Aorta (tissue), 5 donors: Measurements from ENCODE around the gene CD6. TPM values are rescaled to one million over a fixed set of nuclear protein-coding genes. Genes with fewer than 3 reads are reported as not detected.

ENCODE experiments used
- ATAC-seq: fragments of 200-7000 bp; cut with Tn5 transposase; one replicate; pipeline ENCODE4 v1.9.1; 2022; ENCODE audit warnings: moderate library complexity; ENCODE audit not compliant: low FRiP score
- DNase-seq, 2 donors: peaks; one replicate each; pipeline ENCODE4 v3.0.0-alpha.2; 2020
- H3K27ac ChIP-seq, 2 donors: one replicate each; pipeline ENCODE4 v1.5.1; 2013; ENCODE audit warnings: low read length in 2 of 2, mild to moderate bottlenecking in 2 of 2, moderate library complexity in 2 of 2, control low read depth in 1 of 2, inconsistent platforms in 1 of 2, low read depth in 1 of 2
- H3K27me3 ChIP-seq, 2 donors: one replicate each; pipeline ENCODE4 v1.6.1; 2013; ENCODE audit warnings: control low read depth in 1 of 2, low read length in 1 of 2, mild to moderate bottlenecking in 1 of 2, moderate library complexity in 1 of 2; ENCODE audit not compliant: insufficient read depth in 2 of 2, control insufficient read depth in 1 of 2
- H3K36me3 ChIP-seq, 2 donors: one replicate each; pipeline ENCODE4 v1.6.1; 2013; ENCODE audit warnings: control low read depth in 1 of 2, low read length in 1 of 2, mild to moderate bottlenecking in 1 of 2; ENCODE audit not compliant: insufficient read depth in 2 of 2, control insufficient read depth in 1 of 2
- H3K4me1 ChIP-seq, 2 donors: one replicate each; pipeline ENCODE4 v1.6.1; 2013; ENCODE audit warnings: low read length in 2 of 2, control low read depth in 1 of 2, mild to moderate bottlenecking in 1 of 2, moderate library complexity in 1 of 2; ENCODE audit not compliant: insufficient read depth in 2 of 2, control insufficient read depth in 1 of 2
- H3K4me3 ChIP-seq, 2 donors: one replicate each; pipeline ENCODE4 v1.5.1; 2013; ENCODE audit warnings: low read length in 2 of 2, control low read depth in 1 of 2, mild to moderate bottlenecking in 1 of 2
- H3K9me3 ChIP-seq: one replicate; pipeline ENCODE4 v1.6.1; 2013; ENCODE audit warnings: mild to moderate bottlenecking, low read length; ENCODE audit not compliant: control insufficient read depth
- WGBS, 2 donors: extraction: QIAGEN DNeasy Blood & Tissue Kit; methylation state at CpG; one replicate each; pipeline ENCODE4 v1.1.7; 2013; 5-methylcytosine and 5-hydroxymethylcytosine counted together
- intact Hi-C, 2 donors: fragments of 100-400 bp; cut with DNase I; formaldehyde crosslinking; loops; one replicate each; pipeline versions ENCODE4 v1.14.2 to v1.15.0; 2022
- long read RNA-seq, 2 donors: library from polyadenylated mRNA; unstranded; transcript quantifications; one replicate each; pipeline ENCODE4 v2.0.0, GENCODE V29; 2020 to 2021
- polyA plus RNA-seq, 2 donors: library from polyadenylated mRNA; stranded (reverse); fragments of 200-250 nt; gene quantifications; one replicate each; pipeline ENCODE4 v1.2.3, GENCODE V29; 2013
- total RNA-seq, 2 donors: library from RNA; stranded (reverse); fragmentation: NEBNext Ultra II Directional; extraction: Animal tissue kit (Norgen Biotek cat#: 25700); gene quantifications; one replicate each; pipeline ENCODE4 v1.2.1, GENCODE V29; 2021
- donor health status: healthy with polysubstance abuse.
- donor health status: Bipolar disorder and iron deficiency.
- donor health status: DM: no; HTN: no; CAD: no.
- donor health status: DM: no; HTN: no; CAD: no.
- donor health status: DM: yes; HTN: yes; CAD: no.

CD6 gene, protein sequence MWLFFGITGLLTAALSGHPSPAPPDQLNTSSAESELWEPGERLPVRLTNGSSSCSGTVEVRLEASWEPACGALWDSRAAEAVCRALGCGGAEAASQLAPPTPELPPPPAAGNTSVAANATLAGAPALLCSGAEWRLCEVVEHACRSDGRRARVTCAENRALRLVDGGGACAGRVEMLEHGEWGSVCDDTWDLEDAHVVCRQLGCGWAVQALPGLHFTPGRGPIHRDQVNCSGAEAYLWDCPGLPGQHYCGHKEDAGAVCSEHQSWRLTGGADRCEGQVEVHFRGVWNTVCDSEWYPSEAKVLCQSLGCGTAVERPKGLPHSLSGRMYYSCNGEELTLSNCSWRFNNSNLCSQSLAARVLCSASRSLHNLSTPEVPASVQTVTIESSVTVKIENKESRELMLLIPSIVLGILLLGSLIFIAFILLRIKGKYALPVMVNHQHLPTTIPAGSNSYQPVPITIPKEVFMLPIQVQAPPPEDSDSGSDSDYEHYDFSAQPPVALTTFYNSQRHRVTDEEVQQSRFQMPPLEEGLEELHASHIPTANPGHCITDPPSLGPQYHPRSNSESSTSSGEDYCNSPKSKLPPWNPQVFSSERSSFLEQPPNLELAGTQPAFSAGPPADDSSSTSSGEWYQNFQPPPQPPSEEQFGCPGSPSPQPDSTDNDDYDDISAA
- 1 to 10 TPM; 1.6 to 2.2 TPM for total RNA-seq
- polyA plus RNA-seq = 1 to 10 TPM; 1.3 TPM
- long read RNA-seq, donor 1, partial matches to known transcripts = 2 of 2 reads
- long read RNA-seq, donor 1, other reads (novel, unspliced or antisense) = 0 of 2 reads
- long read RNA-seq, donor 2, partial matches to known transcripts = 0 of 1 reads
- long read RNA-seq, donor 2, other reads (novel, unspliced or antisense) = 1 of 1 reads

DNA sequence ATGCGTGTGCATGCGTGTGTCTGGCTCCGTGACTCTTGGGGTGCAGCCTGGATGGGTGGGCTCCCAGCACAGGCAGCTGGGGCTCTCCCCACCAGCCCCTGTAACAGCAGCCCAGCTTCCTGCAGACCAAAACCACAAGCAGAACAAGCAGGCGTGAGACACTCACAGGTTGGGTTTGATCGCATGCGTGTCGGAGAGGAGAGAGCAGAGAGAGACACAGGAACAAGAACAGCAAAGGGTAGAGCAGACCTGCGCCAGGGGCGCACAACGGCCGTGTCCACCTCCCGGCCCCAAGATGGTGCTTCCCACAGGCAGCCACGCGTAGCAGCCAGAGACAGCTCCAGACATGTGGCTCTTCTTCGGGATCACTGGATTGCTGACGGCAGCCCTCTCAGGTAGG is at the start of gene CD6:
TSS of gene CD6 (plus strand) at position 161 of the 400 bp plus-strand sequence. CDS start at position 347, 186 bp downstream.
- ATAC-seq (no peak), DNase-seq (peak in 1 of 2 donors; percentile 43)
- no peak within 1 kb of the TSS for H3K4me3 ChIP-seq
- H3K27ac ChIP-seq = no peak within 1 kb of the TSS
- H3K9me3 ChIP-seq = no peaks in the 10 kb centered on the region
- no peaks in the 10 kb centered on the region for H3K36me3 ChIP-seq
- intact Hi-C loops = no loop called here
- H3K4me1 ChIP-seq = no peaks in the 10 kb centered on the region
- no peaks in the 10 kb centered on the region for H3K27me3 ChIP-seq
- WGBS, 2 donors = 91 to 93% methylated on average over 16 of the region's 16 CpGs

DNA sequence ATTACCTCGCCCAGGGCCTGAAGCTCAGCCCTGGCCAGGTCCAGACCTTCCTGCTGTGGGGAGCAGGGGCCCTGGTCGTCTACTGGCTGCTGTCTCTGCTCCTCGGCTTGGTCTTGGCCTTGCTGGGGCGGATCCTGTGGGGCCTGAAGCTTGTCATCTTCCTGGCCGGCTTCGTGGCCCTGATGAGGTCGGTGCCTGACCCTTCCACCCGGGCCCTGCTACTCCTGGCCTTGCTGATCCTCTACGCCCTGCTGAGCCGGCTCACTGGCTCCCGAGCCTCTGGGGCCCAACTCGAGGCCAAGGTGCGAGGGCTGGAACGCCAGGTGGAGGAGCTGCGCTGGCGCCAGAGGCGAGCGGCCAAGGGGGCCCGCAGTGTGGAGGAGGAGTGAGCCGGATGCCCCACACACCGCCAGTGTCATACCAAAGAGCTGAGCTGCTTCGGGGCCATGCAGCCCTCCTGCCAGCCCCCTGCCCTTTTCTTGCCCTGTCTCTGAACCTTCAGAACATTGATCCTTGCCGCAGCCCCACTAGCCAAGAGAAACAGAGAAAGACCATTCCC is 49.6 kb upstream of the CD6 start:
- H3K27me3 ChIP-seq = no peaks in the 10 kb centered on the region
- 80 to 84% methylated on average over 22 to 23 of the region's 23 CpGs for WGBS, 2 donors
- DNase-seq = no peak
- intact Hi-C loops = no loop called here
- peaks cover 0 to 15% of the 10 kb centered on the region in 2 donors for H3K36me3 ChIP-seq
- no peaks in the 10 kb centered on the region for H3K9me3 ChIP-seq
- no peak for ATAC-seq
- H3K4me1 ChIP-seq = no peaks in the 10 kb centered on the region
- no peak overlapping the region for H3K4me3 ChIP-seq
- H3K27ac ChIP-seq = no peak overlapping the region

DNA sequence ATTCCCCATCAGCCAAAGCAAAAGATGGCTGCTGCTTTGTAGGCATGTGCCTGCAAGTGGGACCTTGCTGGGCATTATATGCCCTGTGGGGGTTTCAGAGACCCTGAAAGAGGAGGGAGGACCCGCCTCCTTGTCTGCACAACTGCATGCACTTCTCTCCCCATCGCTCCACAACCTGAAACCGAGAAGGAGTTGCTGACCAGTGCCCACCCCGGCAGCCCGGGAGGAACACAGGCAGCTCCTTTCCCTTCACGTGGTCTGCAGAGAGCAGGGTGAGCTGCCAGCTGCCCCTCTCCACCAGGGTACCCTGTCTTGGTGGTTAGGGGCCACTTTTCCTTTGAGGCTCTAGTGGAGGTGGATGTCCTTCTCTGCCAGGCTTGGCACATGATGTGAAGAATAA is 48.6 kb upstream of the CD6 start:
- H3K4me1 ChIP-seq = no peaks in the 10 kb centered on the region
- H3K36me3 ChIP-seq = peaks cover 0 to 15% of the 10 kb centered on the region in 2 donors
- H3K4me3 ChIP-seq = no peak overlapping the region
- ATAC-seq (no peak), DNase-seq (no peak)
- no peaks in the 10 kb centered on the region for H3K9me3 ChIP-seq
- intact Hi-C loops = no loop called here
- 87 to 89% methylated on average over 6 of the region's 6 CpGs for WGBS, 2 donors
- no peaks in the 10 kb centered on the region for H3K27me3 ChIP-seq
- no peak overlapping the region for H3K27ac ChIP-seq

DNA sequence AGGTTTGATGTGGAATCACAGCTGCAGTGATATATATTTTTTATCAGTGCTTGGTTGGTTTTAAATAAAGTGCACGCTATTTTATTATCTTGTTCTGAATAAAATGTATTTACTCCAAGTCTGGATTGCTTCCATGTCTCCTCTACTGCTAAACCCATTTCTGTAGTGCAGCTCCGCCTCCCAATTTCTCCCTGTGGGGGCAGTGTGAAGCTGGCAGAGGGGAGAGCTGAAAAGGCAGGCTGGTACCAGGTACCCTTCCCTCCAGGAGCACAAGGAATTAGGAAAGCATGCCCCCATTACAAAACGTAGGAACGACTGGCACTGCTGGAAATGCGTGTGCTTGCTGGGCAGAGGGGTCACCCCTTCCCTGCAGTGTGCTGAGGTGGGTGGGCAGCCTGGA is 48.2 kb upstream of the CD6 start:
- no peak overlapping the region for H3K27ac ChIP-seq
- WGBS, 2 donors = 65 to 71% methylated on average over 5 of the region's 5 CpGs
- intact Hi-C loops = no loop called here

DNA sequence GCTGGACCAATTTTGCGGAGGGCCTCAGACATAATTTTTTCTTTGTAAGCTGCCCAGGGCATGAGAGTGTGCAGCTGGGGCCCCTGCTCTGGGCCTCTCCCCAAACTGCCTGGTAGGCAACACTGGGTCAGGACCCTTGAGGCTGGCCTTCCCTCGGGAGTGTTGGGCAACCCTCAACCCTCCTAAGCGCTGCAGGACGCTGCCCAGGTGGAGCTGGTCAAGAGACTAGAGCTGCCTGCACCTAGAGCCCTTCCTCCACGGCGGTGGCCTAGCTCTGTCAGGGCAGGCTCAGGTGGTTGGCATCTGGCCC is 47.7 kb upstream of the CD6 start:
- ATAC-seq = no peak
- no peak overlapping the region for H3K27ac ChIP-seq
- WGBS, 2 donors = 55 to 57% methylated on average over 6 of the region's 6 CpGs

More for the DNA sequence above, 48.2 kb upstream of the CD6 start:
- Histone ChIP-seq H3K9me3 (no peaks in the 10 kb centered on the region), H3K27me3 (no peaks in the 10 kb centered on the region), H3K36me3 (peaks cover 0 to 15% of the 10 kb centered on the region in 2 donors), H3K4me1 (no peaks in the 10 kb centered on the region), H3K4me3 (no peak overlapping the region)
- ATAC-seq (no peak), DNase-seq (no peak)

DNA sequence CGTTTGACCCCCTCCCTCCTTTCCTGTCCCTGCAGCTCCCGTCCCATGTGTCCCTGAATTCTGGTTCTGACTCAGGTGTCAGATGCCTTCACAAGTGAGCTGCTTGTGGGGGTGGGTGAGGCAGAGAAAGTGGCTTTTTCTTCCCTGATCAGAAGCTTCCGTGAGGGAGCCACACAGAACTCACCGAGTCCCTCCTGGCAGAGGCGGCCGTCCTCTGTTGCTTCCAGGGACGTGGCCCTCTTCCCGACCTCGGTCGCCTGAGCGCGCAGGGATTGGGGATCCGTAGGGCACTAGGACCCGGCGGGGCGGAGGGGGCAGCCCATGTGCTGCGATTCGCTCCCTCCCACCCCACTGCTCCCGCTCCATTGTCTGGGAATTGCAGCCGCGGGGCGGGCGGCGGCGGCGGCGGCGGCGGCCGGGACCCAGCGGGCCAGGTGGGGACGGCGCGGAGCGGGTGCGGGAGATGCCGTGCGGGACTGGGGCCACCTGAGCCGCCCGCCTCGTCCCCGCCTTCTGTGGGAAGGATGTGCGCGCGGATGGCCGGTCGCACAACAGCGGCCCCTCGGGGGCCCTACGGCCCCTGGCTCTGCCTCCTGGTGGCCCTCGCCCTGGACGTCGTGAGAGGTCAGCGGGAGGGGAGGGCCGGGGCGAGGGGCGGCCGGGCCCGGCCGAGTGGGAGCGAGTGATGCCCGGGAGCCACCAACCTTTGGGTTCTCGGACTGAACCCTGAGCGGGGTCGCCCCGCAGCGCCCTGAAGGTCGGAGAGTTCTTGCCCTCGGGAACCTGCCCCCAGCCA is 47.2 kb upstream of the CD6 start, which contains the start of gene TMEM132A:
TSS of gene TMEM132A (plus strand) at position 351 of the 796 bp plus-strand sequence. CDS start at position 525, 174 bp downstream.
- Histone ChIP-seq H3K4me3 (peak within 1 kb of the TSS; percentile 7 to 55), H3K9me3 (no peaks in the 10 kb centered on the region), H3K36me3 (peaks cover 0 to 15% of the 10 kb centered on the region in 2 donors), H3K27me3 (no peaks in the 10 kb centered on the region), H3K27ac (no peak within 1 kb of the TSS), H3K4me1 (no peaks in the 10 kb centered on the region)
- intact Hi-C loops = no loop called here
- DNase-seq = peak; percentile 78 to 91
- peak; percentile 74 for ATAC-seq
- WGBS, 2 donors = 0 to 1% methylated on average over 40 to 69 of the region's 69 CpGs

More for the DNA sequence above, 47.7 kb upstream of the CD6 start:
- H3K4me1 ChIP-seq = no peaks in the 10 kb centered on the region
- H3K36me3 ChIP-seq = peaks cover 0 to 15% of the 10 kb centered on the region in 2 donors
- H3K4me3 ChIP-seq = no peak overlapping the region
- no peaks in the 10 kb centered on the region for H3K27me3 ChIP-seq
- no peaks in the 10 kb centered on the region for H3K9me3 ChIP-seq
- no peak for DNase-seq
- intact Hi-C loops = no loop called here

DNA sequence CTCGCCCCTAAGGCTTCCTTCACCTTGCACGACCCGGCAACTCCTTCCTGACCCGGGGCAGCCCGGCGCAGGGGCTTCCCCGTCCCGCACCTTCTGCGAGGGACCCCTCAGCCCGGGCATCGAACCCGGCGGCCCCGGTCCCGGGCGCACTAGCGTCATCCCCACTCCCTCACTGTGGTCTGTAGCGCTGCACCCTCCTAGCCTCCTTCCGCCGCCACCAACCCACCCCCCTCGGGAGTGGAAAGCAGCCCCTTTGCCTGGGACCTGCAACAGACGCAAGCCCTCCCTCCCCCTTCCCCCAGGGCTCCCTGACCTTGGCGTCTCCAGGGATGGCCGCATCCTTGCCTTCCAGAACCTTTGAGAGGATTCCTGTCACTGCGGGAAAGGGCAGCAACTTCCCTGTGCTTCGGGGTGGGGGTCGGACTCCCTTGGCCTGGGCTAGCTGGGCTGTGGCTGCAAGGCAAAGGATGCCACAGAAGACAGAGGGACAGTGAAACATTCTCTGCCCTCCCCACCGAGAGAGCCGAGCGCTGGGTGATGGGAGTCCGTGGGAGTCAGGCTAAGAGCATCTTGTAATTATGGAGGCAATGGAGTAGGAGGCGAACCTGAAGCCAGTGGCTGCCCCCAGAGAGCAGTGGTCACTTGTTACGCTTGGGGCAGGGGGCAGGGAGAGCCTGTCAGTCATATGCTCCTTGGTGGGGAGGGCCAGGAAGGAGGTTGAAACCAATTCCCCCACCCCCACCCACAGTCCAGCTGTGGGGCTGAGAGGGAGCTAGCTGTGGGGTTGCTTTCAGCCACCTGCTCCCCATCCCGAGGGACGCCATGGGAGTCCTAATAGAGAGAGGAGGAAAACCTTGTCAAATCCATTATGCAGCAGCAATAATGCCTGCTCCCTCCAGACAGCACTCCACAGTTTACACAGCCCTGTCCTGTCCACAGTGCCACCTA is 46.3 kb upstream of the CD6 start:
- ATAC-seq = no peak
- WGBS, 2 donors = 9 to 11% methylated on average over 33 to 35 of the region's 35 CpGs
- Histone ChIP-seq H3K4me1 (no peaks in the 10 kb centered on the region), H3K27ac (no peak overlapping the region), H3K27me3 (no peaks in the 10 kb centered on the region), H3K36me3 (peaks cover 0 to 15% of the 10 kb centered on the region in 2 donors), H3K4me3 (peak overlapping the region in 1 of 2 donors; percentile 55), H3K9me3 (no peaks in the 10 kb centered on the region)
- DNase-seq = no peak
- intact Hi-C loops = no loop called here
